GM10266 (cell line): ENCODE results near the gene PSAPL1.

Experiments used
- DNase-seq: peaks from one replicate; pipeline ENCODE4 v3.0.0; 2012; ENCODE audit errors: extremely low spot score
- CTCF ChIP-seq: IDR thresholded peaks from 2 replicates; pipeline ENCODE4 v1.5.1; 2012; ENCODE audit warnings: mild to moderate bottlenecking, low read depth; ENCODE audit not compliant: control insufficient read depth, insufficient read depth; ENCODE audit errors: missing control alignments

Gene PSAPL1

GRCh38 chr4:7391637-7392437 lies 42.9 kb downstream of the PSAPL1 start:
- DNase-seq: no peak
- no peak for TF ChIP-seq CTCF

DNA sequence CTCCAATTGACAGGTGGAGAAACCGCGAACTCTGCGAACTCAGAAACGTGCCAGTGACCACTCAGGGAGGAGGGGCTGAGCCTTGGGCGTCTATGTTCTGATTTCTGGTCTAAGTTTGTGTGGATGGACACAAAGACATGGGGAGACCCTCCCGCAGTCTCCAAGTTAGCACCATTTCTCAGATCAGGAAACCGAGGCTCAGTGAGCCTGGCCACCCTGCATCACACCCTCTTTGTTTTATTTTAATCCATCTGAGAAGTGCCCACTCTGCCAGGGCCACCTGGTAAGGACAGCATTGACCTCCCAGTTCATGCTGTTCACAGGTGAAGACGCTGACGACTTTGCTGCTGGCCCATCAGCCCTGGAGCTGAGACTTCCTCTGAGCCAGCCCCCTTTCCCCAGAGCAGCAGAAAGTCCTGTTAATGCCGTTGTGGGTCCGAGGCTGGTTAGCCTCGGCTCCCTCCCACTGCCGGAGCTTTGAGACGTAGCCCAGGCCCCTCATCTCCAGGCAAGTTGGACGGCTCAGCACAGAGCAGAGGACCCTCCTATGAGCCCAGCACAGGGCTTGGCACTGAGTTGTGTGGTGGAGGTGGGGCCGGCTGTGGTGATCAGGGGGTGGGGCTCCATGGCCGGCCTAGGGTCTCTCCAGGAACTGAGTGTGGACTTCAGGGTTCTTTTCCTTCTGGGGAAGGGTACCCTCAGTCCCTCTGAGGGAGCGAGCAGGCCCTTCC lies 43.7 kb downstream of the PSAPL1 start:
- no peak for DNase-seq
- no peak for TF ChIP-seq CTCF

- TF ChIP-seq CTCF: no peak
- no peak for DNase-seq
Measured at GRCh38 chr4:7390336-7390735, 44.4 kb downstream of the PSAPL1 start.

DNA sequence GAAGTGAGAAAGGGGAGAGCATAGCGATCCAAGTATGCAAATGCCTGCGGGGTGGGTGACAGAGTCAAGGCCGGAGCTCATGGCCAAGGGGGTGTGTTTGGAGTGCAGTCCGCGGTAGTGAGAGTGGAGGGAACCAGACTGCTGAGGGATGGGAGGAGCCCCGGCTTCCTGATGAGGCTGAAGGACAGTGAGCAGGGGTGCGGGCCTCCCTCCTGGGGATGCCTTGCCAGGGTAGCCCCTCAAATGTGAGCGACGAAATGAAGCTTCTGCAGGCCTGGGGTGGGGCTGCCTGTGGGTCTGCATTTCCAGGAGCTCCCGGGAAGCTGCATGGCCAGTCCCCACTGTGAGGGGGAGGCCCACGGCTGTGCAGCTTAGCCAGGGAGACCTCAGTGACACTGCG lies 45.0 kb downstream of the PSAPL1 start:
- DNase-seq: no peak
- no peak for TF ChIP-seq CTCF

- no peak for TF ChIP-seq CTCF
- DNase-seq: no peak
Measured at GRCh38 chr4:7389101-7389701, 45.5 kb downstream of the PSAPL1 start.

- TF ChIP-seq CTCF: no peak
- DNase-seq: no peak
Measured at GRCh38 chr4:7388627-7389026, 46.1 kb downstream of the PSAPL1 start.
